C4-2B (cell line): ENCODE data around the gene TIPRL.

Experiments
- ZFX ChIP-seq: fragments of 450-650 bp; IDR thresholded peaks from 2 replicates; pipeline ENCODE4 v1.6.1; 2017
- TF ChIP-seq, protein P1 (sequence below): fragments of 450-650 bp; conservative IDR thresholded peaks from 2 replicates; pipeline ENCODE4 v1.5.1; 2017; ENCODE audit warnings: mild to moderate bottlenecking

- TF ChIP-seq, protein P1, sequence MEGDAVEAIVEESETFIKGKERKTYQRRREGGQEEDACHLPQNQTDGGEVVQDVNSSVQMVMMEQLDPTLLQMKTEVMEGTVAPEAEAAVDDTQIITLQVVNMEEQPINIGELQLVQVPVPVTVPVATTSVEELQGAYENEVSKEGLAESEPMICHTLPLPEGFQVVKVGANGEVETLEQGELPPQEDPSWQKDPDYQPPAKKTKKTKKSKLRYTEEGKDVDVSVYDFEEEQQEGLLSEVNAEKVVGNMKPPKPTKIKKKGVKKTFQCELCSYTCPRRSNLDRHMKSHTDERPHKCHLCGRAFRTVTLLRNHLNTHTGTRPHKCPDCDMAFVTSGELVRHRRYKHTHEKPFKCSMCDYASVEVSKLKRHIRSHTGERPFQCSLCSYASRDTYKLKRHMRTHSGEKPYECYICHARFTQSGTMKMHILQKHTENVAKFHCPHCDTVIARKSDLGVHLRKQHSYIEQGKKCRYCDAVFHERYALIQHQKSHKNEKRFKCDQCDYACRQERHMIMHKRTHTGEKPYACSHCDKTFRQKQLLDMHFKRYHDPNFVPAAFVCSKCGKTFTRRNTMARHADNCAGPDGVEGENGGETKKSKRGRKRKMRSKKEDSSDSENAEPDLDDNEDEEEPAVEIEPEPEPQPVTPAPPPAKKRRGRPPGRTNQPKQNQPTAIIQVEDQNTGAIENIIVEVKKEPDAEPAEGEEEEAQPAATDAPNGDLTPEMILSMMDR = no peak
- no peak for TF ChIP-seq ZFX
These were observed 42.6 kb upstream of the TIPRL start for GRCh38 chr1:168135921-168136708.
